OCI-LY1 (cell line): ENCODE data around the gene LTBP1.

Experiments
- CTCF ChIP-seq: fragments of 200-600 bp; sonication (generic), shearing (Covaris generic); IDR thresholded peaks from 2 replicates; pipeline ENCODE4 v1.5.1; 2017; ENCODE audit warnings: mild to moderate bottlenecking, antibody characterized with exemption, low read length, moderate library complexity, mixed read lengths
- EZH2 ChIP-seq: fragments of 200-600 bp; sonication (generic), shearing (Covaris generic); IDR thresholded peaks from 2 replicates; pipeline ENCODE4 v1.8.0; 2017; ENCODE audit warnings: borderline replicate concordance, mixed run types, mild to moderate bottlenecking, antibody characterized with exemption, low read length, moderate library complexity, mixed read lengths

- TF ChIP-seq CTCF (no peak), EZH2 (no peak)
These were observed 431.9 kb downstream of the LTBP1 start for GRCh38 chr2:33378556-33379210.
